H9 (cell line): ENCODE results near the gene TUBG1. TPM values are rescaled to one million over a fixed set of nuclear protein-coding genes. Genes with fewer than 3 reads are reported as not detected.

ENCODE experiments used
- DNase-seq: peaks from one replicate; pipeline ENCODE4 v3.0.0-alpha.2; 2017
- H2AFZ ChIP-seq: one replicate; pipeline ENCODE4 v1.6.1; 2013; ENCODE audit warnings: mild to moderate bottlenecking, low read length, control low read depth, moderate library complexity
- H2AK5ac ChIP-seq: 2 replicates; pipeline ENCODE4 v1.6.1; 2013; ENCODE audit warnings: low read length, control low read depth, mixed read lengths; ENCODE audit not compliant: insufficient read length
- H2BK120ac ChIP-seq: one replicate; pipeline ENCODE4 v1.6.1; 2013; ENCODE audit warnings: low read depth, mild to moderate bottlenecking, low read length, control low read depth, inconsistent platforms; ENCODE audit not compliant: poor library complexity, severe bottlenecking
- H2BK12ac ChIP-seq: 2 replicates; pipeline ENCODE4 v1.6.1; 2013; ENCODE audit warnings: low read length, control low read depth, mixed read lengths, low read depth; ENCODE audit not compliant: insufficient read length
- H2BK15ac ChIP-seq: 2 replicates; pipeline ENCODE4 v1.6.1; 2013; ENCODE audit warnings: low read depth, low read length, control low read depth
- H2BK20ac ChIP-seq: one replicate; pipeline ENCODE4 v1.6.1; 2013; ENCODE audit warnings: low read depth, mild to moderate bottlenecking, low read length, control low read depth, inconsistent platforms; ENCODE audit not compliant: poor library complexity, severe bottlenecking
- H2BK5ac ChIP-seq: 2 replicates; pipeline ENCODE4 v1.6.1; 2013; ENCODE audit warnings: low read length, control low read depth, mixed read lengths; ENCODE audit not compliant: insufficient read length
- H3K14ac ChIP-seq: 2 replicates; pipeline ENCODE4 v1.6.1; 2013; ENCODE audit warnings: low read length, control low read depth; ENCODE audit not compliant: insufficient read depth
- H3K18ac ChIP-seq: 2 replicates; pipeline ENCODE4 v1.6.1; 2013; ENCODE audit warnings: low read depth, mild to moderate bottlenecking, mixed read lengths, low read length, control low read depth; ENCODE audit not compliant: insufficient read length
- H3K23ac ChIP-seq: 2 replicates; pipeline ENCODE4 v1.6.1; 2013; ENCODE audit warnings: low read length, control low read depth, mixed read lengths, low read depth; ENCODE audit not compliant: insufficient read length
- H3K23me2 ChIP-seq: 2 replicates; pipeline ENCODE4 v1.6.1; 2013; ENCODE audit warnings: low read depth, mild to moderate bottlenecking, mixed read lengths, low read length, control low read depth; ENCODE audit not compliant: insufficient read length, poor library complexity, severe bottlenecking
- H3K27ac ChIP-seq: 2 replicates; pipeline ENCODE4 v1.5.1; 2013; ENCODE audit warnings: low read length, control low read depth, mixed read lengths, low read depth; ENCODE audit not compliant: insufficient read length
- H3K27me3 ChIP-seq: 2 replicates; pipeline ENCODE4 v1.6.1; 2013; ENCODE audit warnings: low read length, control low read depth, inconsistent platforms; ENCODE audit not compliant: insufficient read depth
- H3K4ac ChIP-seq: 2 replicates; pipeline ENCODE4 v1.6.1; 2013; ENCODE audit warnings: low read depth, mild to moderate bottlenecking, control low read depth, inconsistent platforms, low read length, moderate library complexity
- H3K4me1 ChIP-seq: 2 replicates; pipeline ENCODE4 v1.6.1; 2013; ENCODE audit warnings: low read length, control low read depth, inconsistent platforms; ENCODE audit not compliant: insufficient read depth
- H3K4me2 ChIP-seq: 2 replicates; pipeline ENCODE4 v1.6.1; 2013; ENCODE audit warnings: low read length, control low read depth, mixed read lengths; ENCODE audit not compliant: insufficient read length, insufficient read depth
- H3K56ac ChIP-seq: 2 replicates; pipeline ENCODE4 v1.6.1; 2013; ENCODE audit warnings: low read depth, mild to moderate bottlenecking, mixed read lengths, low read length, control low read depth; ENCODE audit not compliant: insufficient read length
- H3K79me1 ChIP-seq: 2 replicates; pipeline ENCODE4 v1.6.1; 2013; ENCODE audit warnings: low read depth, mild to moderate bottlenecking, moderate library complexity, low read length, control low read depth, inconsistent platforms; ENCODE audit not compliant: insufficient read depth, poor library complexity, severe bottlenecking
- H3K79me2 ChIP-seq: 2 replicates; pipeline ENCODE4 v1.6.1; 2013; ENCODE audit warnings: low read length, control low read depth, inconsistent platforms; ENCODE audit not compliant: insufficient read depth
- H3K9ac ChIP-seq: 2 replicates; pipeline ENCODE4 v1.6.1; 2013; ENCODE audit warnings: low read length, control low read depth, mixed read lengths; ENCODE audit not compliant: insufficient read length; ENCODE audit errors: extremely low read depth
- H3K9me3 ChIP-seq: one replicate; pipeline ENCODE4 v1.6.1; 2013; ENCODE audit warnings: low read depth, low read length, inconsistent platforms; ENCODE audit not compliant: control insufficient read depth
- H3T11ph ChIP-seq: one replicate; pipeline ENCODE4 v1.6.1; 2013; ENCODE audit warnings: mild to moderate bottlenecking, low read length, control low read depth, inconsistent platforms
- H4K20me1 ChIP-seq: one replicate; pipeline ENCODE4 v1.6.1; 2013; ENCODE audit not compliant: control insufficient read depth, insufficient read length, insufficient read depth
- H4K5ac ChIP-seq: 2 replicates; pipeline ENCODE4 v1.6.1; 2013; ENCODE audit warnings: low read depth, mild to moderate bottlenecking, mixed read lengths, low read length, control low read depth; ENCODE audit not compliant: insufficient read length
- H4K8ac ChIP-seq: replicated peaks from 2 replicates; pipeline ENCODE4 v1.6.1; 2013; ENCODE audit warnings: low read length, control low read depth, mixed read lengths, low read depth; ENCODE audit not compliant: insufficient read length
- H4K91ac ChIP-seq: 2 replicates; pipeline ENCODE4 v1.6.1; 2013; ENCODE audit warnings: low read depth, mild to moderate bottlenecking, moderate library complexity, mixed read lengths, low read length, control low read depth; ENCODE audit not compliant: insufficient read length
- H3K27ac Mint-ChIP-seq, 3 experiments: 2 replicates in 2 of 3; 3 replicates in 1 of 3; pipeline ENCODE4 v1.8.0; 2020 to 2021; ENCODE audit warnings: mixed read lengths in 3 of 3, mild to moderate bottlenecking in 1 of 3, moderate library complexity in 1 of 3
- H3K27me3 Mint-ChIP-seq: 2 replicates; pipeline ENCODE4 v1.8.0; 2021; ENCODE audit warnings: low read depth, mild to moderate bottlenecking, moderate library complexity, mixed read lengths
- H3K36me3 Mint-ChIP-seq, 3 experiments: 2 replicates in 2 of 3; 3 replicates in 1 of 3; pipeline ENCODE4 v1.8.0; 2020 to 2021; ENCODE audit warnings: low read depth in 3 of 3, mixed read lengths in 3 of 3; ENCODE audit not compliant: insufficient read depth in 1 of 3
- H3K4me1 Mint-ChIP-seq, 2 experiments: 2 replicates each; pipeline ENCODE4 v1.8.0; 2020; ENCODE audit warnings: mixed read lengths in 2 of 2
- H3K4me3 Mint-ChIP-seq, 2 experiments: 2 replicates in 1 of 2; 3 replicates in 1 of 2; pipeline ENCODE4 v1.8.0; 2020 to 2021; ENCODE audit warnings: mild to moderate bottlenecking in 2 of 2, mixed read lengths in 2 of 2, moderate library complexity in 1 of 2
- H3K9me3 Mint-ChIP-seq, 2 experiments: 2 replicates in 1 of 2; 3 replicates in 1 of 2; pipeline ENCODE4 v1.8.0; 2020; ENCODE audit warnings: mild to moderate bottlenecking in 2 of 2, mixed read lengths in 2 of 2, moderate library complexity in 1 of 2
- CTCF ChIP-seq: fragments of 200-600 bp; sonication (generic); conservative IDR thresholded peaks from 3 replicates; pipeline ENCODE4 v1.8.0; 2021; ENCODE audit warnings: antibody characterized with exemption, mild to moderate bottlenecking
- WGBS: extraction: QIAGEN DNeasy Blood & Tissue Kit; methylation state at CpG from one replicate; pipeline ENCODE4 v1.1.7; 2013; ENCODE audit warnings: missing lambda C conversion rate, low lambda C conversion rate, mixed read lengths; ENCODE audit not compliant: insufficient read length; ENCODE audit errors: extremely low coverage; 5-methylcytosine and 5-hydroxymethylcytosine counted together
- total RNA-seq: library from RNA; stranded (reverse); gene quantifications from 2 replicates; pipeline ENCODE4 v1.2.1, GENCODE V29; 2021

Gene TUBG1
- total RNA-seq, 1 experiment from 2014 or later: 122 TPM

GRCh38 chr17:42577532-42578281 lies 31.8 kb upstream of the TUBG1 start, which contains the start of gene PSMC3IP:
Gene PSMC3IP (minus strand): TSS chr17:42577729. CDS start chr17:42577686, 43 bp downstream.
- Histone ChIP-seq H3K79me1 (no peaks in the 10 kb centered on the region), H3K9me3 (no peaks in the 10 kb centered on the region), H3K23ac (no peak within 1 kb of the TSS), H3K14ac (peak within 1 kb of the TSS; percentile 69; the same call in 1 of the 2 replicates), H2AK5ac (no peak within 1 kb of the TSS), H2BK20ac (no peak within 1 kb of the TSS), H3K9ac (peak within 1 kb of the TSS; percentile 88), H4K91ac (no peak within 1 kb of the TSS), H2AFZ (no peak within 1 kb of the TSS), H3T11ph (no peak within 1 kb of the TSS), H3K18ac (peak within 1 kb of the TSS; percentile 44), H2BK5ac (no peak within 1 kb of the TSS), H4K20me1 (no peaks in the 10 kb centered on the region), H3K27me3 (no peaks in the 10 kb centered on the region; the same call in 1 of the 2 replicates), H3K27ac (no peak within 1 kb of the TSS), H2BK12ac (no peak within 1 kb of the TSS), H2BK15ac (no peak within 1 kb of the TSS), H2BK120ac (no peak within 1 kb of the TSS), H3K4ac (no peak within 1 kb of the TSS), H3K4me2 (peak within 1 kb of the TSS; percentile 84), H3K23me2 (peaks cover 3% of the 10 kb centered on the region), H4K5ac (no peak within 1 kb of the TSS), H3K56ac (no peak within 1 kb of the TSS), H3K4me1 (no peaks in the 10 kb centered on the region), H3K79me2 (no peaks in the 10 kb centered on the region), H4K8ac (no peak within 1 kb of the TSS)
- H3K27ac Mint-ChIP-seq: peak within 1 kb of the TSS; percentile 98 to 100 (median 99)
- peak; percentile 54; the same call in 2 of the 3 replicates for TF ChIP-seq CTCF
- H3K36me3 Mint-ChIP-seq: peaks cover 19 to 72% (median 55%) of the 10 kb centered on the region in 3 experiments; a peak in 6 of 7 replicates
- DNase-seq: peak; percentile 98
- H3K9me3 Mint-ChIP-seq: no peaks in the 10 kb centered on the region
- peaks cover 1% of the 10 kb centered on the region; the same call in 1 of the 2 replicates for H3K27me3 Mint-ChIP-seq
- H3K4me3 Mint-ChIP-seq: peak within 1 kb of the TSS; percentile 97 to 99
- no CpG with 5 or more reads among the region's 52 CpGs for WGBS
- H3K4me1 Mint-ChIP-seq: peaks cover 20 to 21% of the 10 kb centered on the region in 2 experiments
